CD14-positive monocyte (primary cell): ENCODE measurements around the gene PCSK7. TPM values are rescaled to one million over a fixed set of nuclear protein-coding genes. Genes with fewer than 3 reads are reported as not detected.
"Not testable (repeated sequence)": the region's sequence is repeated elsewhere in the genome, so short reads cannot be mapped to it uniquely, and the experiment has no call there.

Experiments used
- DNase-seq, 3 donors: peaks; one replicate each; pipeline ENCODE4 v3.0.0-alpha.2; 2011 to 2022
- H2AFZ ChIP-seq: 2 replicates; pipeline ENCODE4 v1.6.0; 2012; ENCODE audit warnings: mild to moderate bottlenecking, low read depth, low read length, inconsistent platforms; ENCODE audit not compliant: insufficient read depth, poor library complexity, severe bottlenecking
- H3K27ac ChIP-seq, 2 donors: 1 replicate in 1 of 2; 2 replicates in 1 of 2; pipeline ENCODE4 v1.5.1; 2012 to 2013; ENCODE audit warnings: low read length in 2 of 2, control low read depth in 1 of 2, inconsistent platforms in 1 of 2, low read depth in 1 of 2, mild to moderate bottlenecking in 1 of 2
- H3K27me3 ChIP-seq, 2 donors: one replicate each; pipeline versions ENCODE4 v1.6.0 to v1.6.1; 2011 to 2013; ENCODE audit warnings: low read length in 2 of 2; ENCODE audit not compliant: control insufficient read depth in 2 of 2, insufficient read depth in 2 of 2
- H3K36me3 ChIP-seq, 2 donors: replicated peaks in 1 of 2; 1 replicate in 1 of 2; 2 replicates in 1 of 2; pipeline versions ENCODE4 v1.5.1 to v1.6.1; 2012 to 2013; ENCODE audit warnings: low read length in 2 of 2, control low read depth in 1 of 2, inconsistent platforms in 1 of 2, mild to moderate bottlenecking in 1 of 2; ENCODE audit not compliant: insufficient read depth in 2 of 2, control insufficient read depth in 1 of 2
- H3K4me1 ChIP-seq, 2 donors: 1 replicate in 1 of 2; 2 replicates in 1 of 2; pipeline versions ENCODE4 v1.5.1 to v1.6.1; 2012 to 2013; ENCODE audit warnings: low read length in 2 of 2, control low read depth in 1 of 2, inconsistent platforms in 1 of 2, mild to moderate bottlenecking in 1 of 2, moderate library complexity in 1 of 2; ENCODE audit not compliant: insufficient read depth in 2 of 2, control insufficient read depth in 1 of 2
- H3K4me2 ChIP-seq: replicated peaks from 2 replicates; pipeline ENCODE3; 2012; ENCODE audit warnings: low read length, moderate library complexity, mild to moderate bottlenecking; ENCODE audit not compliant: poor library complexity, severe bottlenecking; ENCODE audit errors: extremely low read depth
- H3K4me3 ChIP-seq, 3 experiments: fragments of 200-600 bp in 1 of 3; sonication (generic) in 1 of 3; replicated peaks in 1 of 3; 1 replicate in 2 of 3; 2 replicates in 1 of 3; pipeline ENCODE4 v1.5.1; 2011 to 2013; ENCODE audit warnings: low read length in 3 of 3, mild to moderate bottlenecking in 3 of 3, control low read depth in 2 of 3, low read depth in 2 of 3, inconsistent platforms in 1 of 3, moderate library complexity in 1 of 3
- H3K79me2 ChIP-seq: 2 replicates; pipeline ENCODE4 v1.6.0; 2012; ENCODE audit warnings: mild to moderate bottlenecking, control low read depth, inconsistent platforms, low read length, moderate library complexity; ENCODE audit not compliant: insufficient read depth
- H3K9ac ChIP-seq: 2 replicates; pipeline ENCODE4 v1.6.0; 2017; ENCODE audit warnings: low read length, mild to moderate bottlenecking; ENCODE audit not compliant: insufficient read depth, poor library complexity, severe bottlenecking
- H3K9me3 ChIP-seq, 2 donors: replicated peaks in 1 of 2; 1 replicate in 1 of 2; 2 replicates in 1 of 2; pipeline versions ENCODE4 v1.5.1 to v1.6.1; 2012 to 2013; ENCODE audit warnings: low read length in 2 of 2, control low read depth in 1 of 2; ENCODE audit not compliant: control insufficient read depth in 1 of 2, insufficient read depth in 1 of 2
- H4K20me1 ChIP-seq: 2 replicates; pipeline ENCODE4 v1.6.0; 2012; ENCODE audit warnings: mild to moderate bottlenecking, low read length, control low read depth, moderate library complexity; ENCODE audit not compliant: insufficient read depth
- H3K27ac Mint-ChIP-seq, 7 donors: one replicate each; pipeline ENCODE4 v1.8.0; 2020; ENCODE audit warnings: mild to moderate bottlenecking in 7 of 7, mixed read lengths in 7 of 7, moderate library complexity in 6 of 7, inconsistent platforms in 2 of 7
- H3K27me3 Mint-ChIP-seq, 3 donors: one replicate each; pipeline ENCODE4 v1.8.0; 2021 to 2022; ENCODE audit warnings: low read depth in 3 of 3, mild to moderate bottlenecking in 3 of 3, mixed read lengths in 3 of 3, moderate library complexity in 3 of 3, inconsistent platforms in 1 of 3
- H3K36me3 Mint-ChIP-seq, 2 donors: one replicate each; pipeline ENCODE4 v1.8.0; 2020; ENCODE audit warnings: mixed read lengths in 2 of 2, inconsistent platforms in 1 of 2, mild to moderate bottlenecking in 1 of 2
- H3K4me1 Mint-ChIP-seq: one replicate; pipeline ENCODE4 v1.8.0; 2020; ENCODE audit warnings: mild to moderate bottlenecking, mixed read lengths
- H3K4me3 Mint-ChIP-seq, 2 donors: one replicate each; pipeline ENCODE4 v1.8.0; 2020; ENCODE audit warnings: mild to moderate bottlenecking in 2 of 2, mixed read lengths in 2 of 2, moderate library complexity in 1 of 2
- H3K9me3 Mint-ChIP-seq, 7 donors: one replicate each; pipeline ENCODE4 v1.8.0; 2020 to 2022; ENCODE audit warnings: mixed read lengths in 7 of 7, mild to moderate bottlenecking in 6 of 7, moderate library complexity in 6 of 7, inconsistent platforms in 2 of 7
- CTCF ChIP-seq: fragments of 200-600 bp; IDR thresholded peaks from one replicate; pipeline ENCODE4 v1.8.0; 2022; ENCODE audit warnings: antibody characterized with exemption, mild to moderate bottlenecking
- WGBS: methylation state at CpG from one replicate; pipeline ENCODE4 v1.1.5; 2013; ENCODE audit warnings: missing lambda C conversion rate; ENCODE audit not compliant: insufficient coverage; 5-methylcytosine and 5-hydroxymethylcytosine counted together
- intact Hi-C, 2 donors: fragments of 100-400 bp; cut with micrococcal nuclease; formaldehyde crosslinking; loops; one replicate each; pipeline versions ENCODE4 v1.15.0 to v1.15.1; 2023
- polyA plus RNA-seq, 3 donors: library from polyadenylated mRNA; depleted of rRNA in 1 of 3; unstranded in 2 of 3; stranded (reverse) in 1 of 3; fragments of 300-500 nt in 2 of 3; fragments of >200 nt in 1 of 3; fragmentation: Illumina TruSeq in 2 of 3; gene quantifications; 1 replicate in 2 of 3; 2 replicates in 1 of 3; pipeline ENCODE4 v1.2.3, GENCODE V29; 2012 to 2021

Gene PCSK7
- polyA plus RNA-seq, 3 donors: 6.1 to 93.8 (median 9.5) TPM

- no peaks in the 10 kb centered on the region for H3K4me1 Mint-ChIP-seq
- H3K79me2 ChIP-seq: no peaks in the 10 kb centered on the region
- H3K4me2 ChIP-seq: no peak overlapping the region
- no peaks in the 10 kb centered on the region for H3K9me3 Mint-ChIP-seq
- H3K27me3 Mint-ChIP-seq: peaks cover 0 to 3% (median 0%) of the 10 kb centered on the region in 3 donors
- H3K27me3 ChIP-seq: no peaks in the 10 kb centered on the region
- H3K4me3 Mint-ChIP-seq: no peak overlapping the region
- H3K27ac Mint-ChIP-seq: no peak overlapping the region
- H3K27ac ChIP-seq: no peak overlapping the region
- no peak for TF ChIP-seq CTCF
- H3K36me3 Mint-ChIP-seq: peaks cover 51 to 69% of the 10 kb centered on the region in 2 donors
- WGBS: no CpG with 5 or more reads among the region's 3 CpGs
- H3K9me3 ChIP-seq: no peaks in the 10 kb centered on the region
- no peak overlapping the region for H2AFZ ChIP-seq
- H3K9ac ChIP-seq: no peak overlapping the region
- no peaks in the 10 kb centered on the region for H4K20me1 ChIP-seq
- H3K4me3 ChIP-seq: no peak overlapping the region
- peaks cover 34 to 62% of the 10 kb centered on the region in 2 donors for H3K36me3 ChIP-seq
- no peaks in the 10 kb centered on the region for H3K4me1 ChIP-seq
- no peak for DNase-seq
- intact Hi-C loops: no loop called here
These were observed 21.3 kb downstream of the PCSK7 start for GRCh38 chr11:117210620-117211019.

DNA sequence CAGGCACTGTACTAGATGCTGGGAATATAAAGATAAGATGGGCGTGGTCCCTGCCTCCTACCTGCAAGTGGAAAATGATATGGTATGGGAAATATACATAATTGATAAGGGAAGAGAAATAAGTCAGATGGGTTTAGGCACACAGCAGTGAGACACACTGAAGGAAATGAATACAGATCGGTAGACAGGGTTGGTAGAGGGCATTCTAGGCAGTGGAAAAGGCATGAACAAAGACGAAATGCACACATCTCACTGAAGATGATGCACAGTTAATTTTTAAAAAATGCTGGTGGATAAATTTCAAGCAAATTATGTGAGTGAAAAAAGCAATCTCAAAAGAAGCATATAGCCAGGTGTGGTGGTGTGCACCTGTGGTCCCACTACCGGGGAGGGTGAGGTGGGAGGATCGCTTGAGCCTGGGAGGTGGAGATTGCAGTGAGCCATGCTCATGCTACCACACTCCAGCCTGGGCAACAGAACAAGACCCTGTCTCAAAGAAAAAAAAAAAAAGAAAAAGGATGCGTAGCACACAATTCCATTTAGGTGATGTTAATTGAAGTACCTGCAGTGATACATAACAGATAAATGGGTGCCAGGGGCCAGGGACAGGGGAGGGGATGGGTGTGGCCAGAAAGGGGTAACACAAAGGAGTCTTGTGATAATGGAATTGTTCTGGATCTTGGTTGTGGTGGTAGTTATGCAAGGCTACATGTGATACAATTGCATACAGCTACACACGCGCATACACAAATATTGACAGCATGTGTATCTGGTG, 22.3 kb downstream of the PCSK7 start:
- H3K27ac Mint-ChIP-seq, H3K27ac ChIP-seq, H3K27me3 Mint-ChIP-seq, H3K9ac ChIP-seq, H3K4me3 Mint-ChIP-seq, H3K4me2 ChIP-seq, H3K4me1 Mint-ChIP-seq, H3K9me3 Mint-ChIP-seq, H3K4me1 ChIP-seq, H3K27me3 ChIP-seq, H3K9me3 ChIP-seq, H2AFZ ChIP-seq, H4K20me1 ChIP-seq, H3K79me2 ChIP-seq, H3K4me3 ChIP-seq, DNase-seq: not testable (repeated sequence)
- 96% methylated on average over 4 of the region's 8 CpGs for WGBS
- peaks cover 58 to 73% of the 10 kb centered on the region in 2 donors for H3K36me3 Mint-ChIP-seq
- H3K36me3 ChIP-seq: peaks cover 38 to 66% of the 10 kb centered on the region in 2 donors
- intact Hi-C loops: loop anchor here (2.0 to 5.0 kb wide), 2 partner anchors 77 kb away; no protein-coding TSS in a partner anchor

DNA sequence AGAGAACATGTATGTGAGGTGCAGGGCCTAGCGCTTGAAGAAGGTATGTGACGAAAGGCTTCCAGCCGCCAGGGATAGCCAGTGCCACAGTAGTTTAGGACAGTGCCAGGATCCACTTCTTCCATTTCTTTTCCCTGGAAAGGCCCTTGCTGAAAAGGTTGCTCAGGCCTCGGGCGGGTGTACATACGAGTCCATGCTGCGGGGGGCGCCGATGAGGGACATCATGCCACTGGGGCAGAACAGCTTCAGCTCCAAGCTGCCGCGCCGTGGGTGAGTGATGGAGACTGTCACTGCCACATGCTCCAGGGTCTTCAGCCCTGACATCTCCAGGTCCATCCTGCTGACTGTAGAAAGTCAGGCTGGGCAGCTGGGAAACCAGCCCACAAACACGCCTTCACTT, 23.2 kb downstream of the PCSK7 start:
- not testable (repeated sequence) for H3K9me3 Mint-ChIP-seq, H4K20me1 ChIP-seq, H3K79me2 ChIP-seq, H3K9me3 ChIP-seq, H3K27me3 Mint-ChIP-seq, H3K4me1 Mint-ChIP-seq, DNase-seq, H3K9ac ChIP-seq, H3K4me1 ChIP-seq, H2AFZ ChIP-seq, H3K4me3 ChIP-seq, H3K27ac ChIP-seq, H3K27me3 ChIP-seq, H3K4me3 Mint-ChIP-seq, H3K4me2 ChIP-seq
- peaks cover 60 to 73% of the 10 kb centered on the region in 2 donors for H3K36me3 Mint-ChIP-seq
- H3K36me3 ChIP-seq: peaks cover 40 to 66% of the 10 kb centered on the region in 2 donors
- intact Hi-C loops: loop anchor here (2.0 to 5.0 kb wide), 2 partner anchors 76 kb away; no protein-coding TSS in a partner anchor
- WGBS: 100% methylated on average over 3 of the region's 13 CpGs
- peak overlapping the region in 1 of 7 donors; percentile 33 for H3K27ac Mint-ChIP-seq

DNA sequence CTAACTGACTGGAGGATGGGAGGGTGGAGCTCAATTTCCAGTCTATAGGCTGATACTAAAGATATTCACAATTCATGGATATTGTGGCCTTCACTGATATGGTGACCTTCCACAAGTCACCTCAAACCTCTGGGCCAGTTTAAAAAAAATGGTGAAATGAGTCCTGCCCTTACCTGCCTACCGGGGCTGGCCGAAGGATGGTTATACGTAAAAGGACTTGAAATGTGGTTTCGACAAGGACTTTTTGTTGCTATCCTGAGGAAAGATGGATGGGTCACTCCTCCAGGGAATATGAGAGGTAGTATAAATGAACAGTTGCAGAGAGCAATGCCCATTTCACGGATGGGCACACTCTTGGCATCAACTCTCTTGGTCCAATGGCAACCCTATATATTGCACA, 24.4 kb downstream of the PCSK7 start:
- H4K20me1 ChIP-seq, H3K27ac ChIP-seq, H3K27me3 ChIP-seq, H3K9ac ChIP-seq, H3K27ac Mint-ChIP-seq, H3K9me3 ChIP-seq, H3K4me2 ChIP-seq, H3K4me1 ChIP-seq, H3K79me2 ChIP-seq, H3K27me3 Mint-ChIP-seq, H2AFZ ChIP-seq, H3K4me3 ChIP-seq, H3K4me1 Mint-ChIP-seq, DNase-seq, H3K4me3 Mint-ChIP-seq, H3K9me3 Mint-ChIP-seq: not testable (repeated sequence)
- H3K36me3 Mint-ChIP-seq: peaks cover 59 to 71% of the 10 kb centered on the region in 2 donors
- no CpG with 5 or more reads among the region's 5 CpGs for WGBS
- intact Hi-C loops: loop anchor here in 1 of 2 donors (5.0 kb wide), 1 partner anchor 75 kb away; no protein-coding TSS in a partner anchor
- H3K36me3 ChIP-seq: peaks cover 37 to 65% of the 10 kb centered on the region in 2 donors
